ENCODE results near the gene CDK5.
A peak's percentile ranks its signal among the peaks of the same experiment; 100 is the strongest.

CDK5 gene

DNA sequence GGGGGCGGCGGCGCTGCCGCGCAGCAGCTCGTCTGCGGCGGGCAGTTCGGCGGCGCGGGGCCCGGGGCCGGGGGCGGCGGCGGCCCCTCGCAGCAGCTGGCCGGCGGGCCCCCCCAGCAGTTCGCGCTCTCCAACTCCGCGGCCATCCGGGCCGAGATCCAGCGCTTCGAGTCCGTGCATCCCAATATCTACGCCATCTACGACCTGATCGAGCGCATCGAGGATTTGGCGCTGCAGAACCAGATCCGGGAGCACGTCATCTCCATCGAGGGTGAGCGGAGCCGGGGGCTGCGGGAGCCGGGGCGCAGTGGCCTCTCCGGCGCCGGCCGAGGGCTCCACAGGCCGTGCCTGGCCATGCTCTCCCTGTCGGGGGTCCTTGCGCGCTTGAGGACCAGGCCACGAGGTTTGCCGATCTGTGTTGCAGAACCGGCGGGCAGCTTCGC is 29.1 kb upstream of the CDK5 start:
- DNase-seq (ENCODE audit: low read depth), result no peak

DNA sequence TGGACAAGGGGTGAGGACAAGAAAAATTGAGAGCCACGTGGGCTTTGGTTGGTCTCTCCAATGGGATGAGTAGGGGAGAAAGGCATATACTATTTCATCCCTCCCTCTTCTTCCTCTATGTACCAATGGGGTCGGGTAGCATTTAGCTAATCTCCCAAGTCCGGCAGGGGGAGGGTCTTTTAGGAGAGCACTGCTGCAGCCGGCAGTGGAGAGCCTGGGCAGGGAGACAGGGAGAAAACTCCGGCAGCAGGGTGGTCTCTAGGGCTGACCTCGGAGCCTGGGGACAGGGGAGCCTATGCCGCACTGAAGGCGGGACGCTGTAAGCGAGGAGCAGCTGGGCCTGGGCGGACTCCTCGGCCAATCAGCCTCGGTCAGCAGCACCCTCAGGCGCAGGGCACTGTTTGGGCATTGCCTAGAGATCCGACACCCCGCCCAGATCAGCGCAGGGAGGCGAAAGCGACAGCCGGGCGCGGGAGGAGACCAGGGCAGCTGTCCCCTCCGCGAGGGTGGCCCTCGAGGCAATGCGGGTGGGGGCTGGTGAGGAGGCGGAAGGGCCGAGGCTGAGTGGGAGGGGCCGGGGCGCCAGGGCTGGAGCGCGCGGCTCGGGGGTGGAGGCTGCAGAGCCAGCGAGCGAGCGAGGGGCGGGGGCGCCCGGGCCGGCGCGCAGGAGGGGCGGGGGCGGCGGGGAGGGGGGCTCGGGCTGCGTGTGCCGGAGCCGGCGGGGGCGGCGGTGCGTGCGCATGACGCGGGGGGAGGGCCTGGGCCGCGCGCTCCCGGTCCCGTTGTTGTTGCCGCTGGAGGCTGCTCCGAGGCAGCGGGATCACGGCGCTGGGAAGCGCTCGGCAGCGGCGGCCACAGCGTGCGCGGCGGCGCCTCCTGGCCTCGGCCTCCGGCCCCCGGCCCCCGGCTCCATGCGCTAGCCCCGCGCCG is 28.3 kb upstream of the CDK5 start, which contains the start of gene AGAP3:
Gene AGAP3, plus strand, starts transcription at position 785 of the 930 bp plus-strand sequence. CDS start 267 bp downstream, outside the sequence.
- DNase-seq (ENCODE audit: low read depth), result peak; percentile 19

DNA sequence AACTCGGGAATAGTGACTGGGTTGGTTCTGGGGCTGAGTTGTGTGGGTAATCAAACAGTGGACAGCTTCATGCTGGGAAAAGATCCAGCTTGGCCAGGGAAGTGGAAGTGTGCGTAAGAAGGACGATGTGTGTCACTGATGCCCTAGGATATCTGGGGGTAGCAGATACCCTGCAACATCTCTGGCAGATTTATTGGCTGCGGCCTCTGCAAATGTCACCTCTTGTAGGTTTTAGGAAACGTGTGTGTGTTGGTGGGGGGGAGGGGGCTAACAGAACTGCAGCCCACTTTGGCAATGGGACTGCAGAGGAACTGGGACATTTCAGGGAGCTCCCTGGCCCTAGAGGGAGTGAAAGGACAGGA is 27.6 kb upstream of the CDK5 start:
- DNase-seq (ENCODE audit: low read depth), result no peak

- no peak for DNase-seq (ENCODE audit: low read depth)
These were observed 26.1 kb upstream of the CDK5 start for GRCh38 chr7:151083824-151084160.

DNA sequence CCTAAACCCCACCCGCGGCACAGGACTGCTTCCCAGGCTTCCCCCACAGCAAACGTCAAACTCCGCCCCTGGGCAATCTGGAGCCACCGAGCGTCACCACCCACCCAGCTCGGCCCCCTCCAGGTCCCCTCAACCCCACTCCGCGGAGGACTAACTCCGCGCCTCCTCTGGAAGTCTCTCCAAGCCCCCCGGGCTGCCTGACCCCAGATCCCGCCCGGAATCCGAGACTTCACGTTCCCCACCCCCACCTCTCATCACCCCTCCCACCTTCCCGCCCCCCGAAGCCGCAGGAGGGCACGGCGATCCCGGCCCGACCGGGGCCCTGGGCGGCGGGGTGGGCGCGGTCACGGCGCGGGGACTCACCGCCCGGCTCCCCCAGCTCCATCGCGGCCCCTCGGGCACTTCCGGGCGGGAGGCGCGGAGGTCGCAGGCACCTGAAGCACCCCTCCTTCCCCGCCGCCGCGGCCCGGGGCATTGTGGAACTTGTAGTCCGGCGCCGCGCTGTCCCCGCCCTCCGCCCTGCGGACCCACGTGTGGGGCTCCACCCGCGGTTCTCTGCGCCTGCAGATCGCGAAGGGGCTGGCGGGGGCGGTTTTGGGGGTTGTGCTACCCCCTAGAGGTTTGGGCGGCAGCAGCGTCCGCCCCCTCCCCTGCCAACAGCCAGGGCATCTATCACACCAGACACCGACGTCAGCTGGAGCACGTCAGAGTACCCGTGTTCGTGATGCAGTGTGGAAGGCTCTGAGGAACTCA is 25.6 kb upstream of the CDK5 start, which contains the start of gene TMUB1:
Gene TMUB1, minus strand, starts transcription at position 423 of the 753 bp plus-strand sequence. CDS start 930 bp downstream, outside the sequence.
- peak; percentile 71 for DNase-seq (ENCODE audit: low read depth)

DNA sequence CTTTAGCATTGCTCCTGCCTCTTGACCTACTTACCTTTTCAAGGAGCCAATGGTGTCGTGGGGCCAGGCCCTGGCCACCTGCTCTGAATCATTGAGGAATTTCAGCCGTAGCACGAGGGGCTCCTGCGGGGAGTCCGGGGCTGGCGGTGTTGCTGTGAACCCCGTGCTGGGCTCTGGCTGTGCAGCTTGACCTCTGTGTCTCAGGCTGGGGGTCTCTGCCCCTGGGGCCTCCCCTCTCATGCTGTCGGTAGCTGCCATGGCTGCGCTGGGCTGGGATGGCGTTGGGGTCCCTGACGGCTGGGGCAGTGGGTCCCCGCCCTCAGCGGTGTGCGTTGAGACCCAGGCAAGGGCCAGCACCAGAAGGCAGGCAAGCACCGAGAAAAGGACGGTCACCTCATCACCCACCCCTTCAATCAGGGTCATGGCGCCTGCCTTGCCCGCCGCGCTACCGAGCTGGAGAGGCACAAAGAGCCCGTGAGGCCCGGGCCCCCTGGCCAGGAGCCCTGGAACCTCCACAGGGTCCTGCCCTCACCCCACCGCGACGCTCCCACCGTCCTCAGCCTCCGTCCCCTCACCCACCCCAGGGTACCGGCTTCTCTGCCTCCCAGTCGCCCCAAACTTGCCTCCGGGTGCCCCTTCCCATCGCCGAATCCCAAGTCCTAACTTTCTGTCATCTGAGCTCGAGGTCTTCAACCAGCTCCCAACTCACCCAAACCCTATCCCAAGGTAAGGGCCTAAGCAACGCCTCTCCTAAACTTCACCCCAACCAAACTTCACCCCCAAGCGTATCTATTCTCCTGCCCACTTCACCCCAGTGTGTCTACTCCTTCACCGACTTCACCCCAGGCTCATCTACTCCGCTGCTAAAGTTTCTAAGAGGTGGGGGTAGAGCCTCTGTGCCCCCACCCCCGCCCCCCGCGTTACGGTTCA is 24.7 kb upstream of the CDK5 start:
- DNase-seq (ENCODE audit: low read depth), result no peak

- no peak for DNase-seq (ENCODE audit: low read depth)
These were observed 23.7 kb upstream of the CDK5 start for GRCh38 chr7:151081170-151082101.

GRCh38 chr7:151080522-151081169 is 22.9 kb upstream of the CDK5 start, which contains the start of gene FASTK:
TSS of gene FASTK (minus strand) at chr7:151080809. CDS start at chr7:151080766, 43 bp downstream.
- DNase-seq (ENCODE audit: low read depth), result peak; percentile 76

GRCh38 chr7:151080067-151080521 is 22.4 kb upstream of the CDK5 start:
- DNase-seq (ENCODE audit: low read depth), result no peak

- no peak for DNase-seq (ENCODE audit: low read depth)
These were observed 21.7 kb upstream of the CDK5 start for GRCh38 chr7:151079199-151079910.

GRCh38 chr7:151078233-151079040 is 20.7 kb upstream of the CDK5 start:
- DNase-seq (ENCODE audit: low read depth), result no peak

DNA sequence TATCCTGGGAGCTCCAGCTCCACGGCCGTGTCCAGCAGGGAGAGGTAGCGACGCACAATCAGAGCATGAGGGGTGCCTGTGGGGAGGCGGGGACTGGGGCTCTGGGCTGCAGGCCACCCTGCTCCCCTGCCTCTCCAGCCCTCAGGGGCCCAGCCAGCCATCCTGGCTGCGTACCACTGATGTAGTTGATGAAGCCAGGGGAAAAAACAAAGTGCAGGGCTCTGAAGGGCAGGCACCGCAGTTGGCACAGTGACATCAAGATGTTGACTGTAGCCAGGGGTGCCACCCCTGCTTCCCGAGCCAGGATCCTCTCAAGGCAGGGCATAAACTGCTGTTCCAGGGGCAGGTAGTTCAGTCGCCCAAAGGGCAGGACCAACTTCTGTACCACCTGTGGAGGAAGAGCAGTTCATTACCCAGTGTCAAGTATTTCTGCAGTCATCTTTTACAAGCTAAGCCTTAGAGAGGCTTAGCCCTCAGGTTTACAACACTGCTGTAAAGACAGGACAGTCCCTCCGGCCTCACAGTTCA is 20.1 kb upstream of the CDK5 start:
- no peak for DNase-seq (ENCODE audit: low read depth)

DNA sequence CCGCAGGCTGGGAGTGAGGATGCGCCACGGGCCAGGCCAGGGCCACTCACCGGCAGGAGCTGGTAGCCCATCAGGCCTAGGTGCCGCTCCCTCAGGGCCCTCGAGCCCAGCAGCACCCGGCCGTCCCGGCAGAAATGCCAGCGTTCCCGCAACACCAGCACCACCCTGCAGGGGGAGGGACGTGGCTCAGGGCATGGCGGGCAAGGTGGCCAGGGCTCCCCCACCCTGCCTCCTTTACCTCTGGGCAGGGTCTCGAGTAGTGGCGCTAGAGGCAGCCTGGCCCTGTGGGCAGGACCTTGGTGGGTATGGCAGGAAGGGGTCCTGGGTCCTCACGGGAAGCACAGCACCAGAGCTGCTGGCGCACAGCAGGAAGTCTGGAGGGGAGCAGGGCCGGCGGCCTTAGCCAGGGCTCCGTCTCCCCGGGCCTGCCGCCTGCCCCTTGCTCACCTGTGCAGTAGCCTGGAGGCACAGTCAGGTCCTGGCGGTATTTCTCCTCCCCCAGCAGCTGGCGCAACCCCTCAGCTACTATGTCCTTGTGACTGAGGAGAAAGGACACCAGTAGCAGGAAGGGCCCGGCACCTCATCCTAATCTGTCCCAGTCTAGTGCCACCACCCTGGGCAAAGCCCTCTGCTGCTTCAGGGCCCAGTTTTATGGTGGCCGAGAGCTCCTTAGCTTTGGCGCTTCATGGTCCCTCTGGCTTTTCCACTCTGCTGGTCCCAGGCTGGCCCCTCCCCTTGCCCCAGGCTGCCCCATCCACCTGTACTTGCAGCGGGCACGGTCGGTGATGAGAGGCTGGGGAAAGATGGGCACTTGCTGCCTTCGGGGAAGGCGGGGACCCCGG is 19.4 kb upstream of the CDK5 start:
- DNase-seq (ENCODE audit: low read depth), result no peak

DNA sequence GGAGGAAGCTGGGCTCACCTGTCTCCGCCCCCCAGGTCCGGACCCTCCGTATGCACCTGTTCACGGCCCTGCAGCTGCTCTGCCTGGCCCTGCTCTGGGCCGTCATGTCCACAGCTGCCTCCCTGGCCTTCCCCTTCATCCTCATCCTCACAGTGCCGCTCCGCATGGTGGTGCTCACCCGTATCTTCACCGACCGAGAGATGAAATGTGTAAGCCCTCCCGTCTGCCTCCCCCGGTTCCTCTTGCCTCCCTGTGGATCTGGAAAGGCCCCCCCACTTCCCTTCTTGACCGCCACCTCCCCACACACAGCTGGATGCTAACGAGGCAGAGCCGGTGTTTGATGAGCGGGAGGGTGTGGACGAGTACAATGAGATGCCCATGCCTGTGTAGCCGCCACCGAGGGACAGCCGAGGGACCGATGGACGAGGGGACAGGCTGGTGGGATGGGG is 18.3 kb upstream of the CDK5 start:
- no peak for DNase-seq (ENCODE audit: low read depth)

- DNase-seq (ENCODE audit: low read depth), result no peak
These were observed 17.9 kb upstream of the CDK5 start for GRCh38 chr7:151075662-151075971.

- DNase-seq (ENCODE audit: low read depth), result no peak
These were observed 17.3 kb upstream of the CDK5 start for GRCh38 chr7:151074817-151075661.

Measured in stimulated activated CD8-positive, alpha-beta memory T cell treated with anti-CD3 and anti-CD28 coated beads, Interleukin-12 subunit alpha, Interleukin-12 subunit beta, amount 100 ng/mL, for 1 hour (primary cell).